ENCODE measurements around the gene MRPL30. TPM values are rescaled to one million over a fixed set of nuclear protein-coding genes. Genes with fewer than 3 reads are reported as not detected.
"Not testable (repeated sequence)": the region's sequence is repeated elsewhere in the genome, so short reads cannot be mapped to it uniquely, and the experiment has no call there.

MRPL30 gene
- total RNA-seq = 10 to 100 TPM; 12.5 to 23.0 (median 17.6) TPM

DNA sequence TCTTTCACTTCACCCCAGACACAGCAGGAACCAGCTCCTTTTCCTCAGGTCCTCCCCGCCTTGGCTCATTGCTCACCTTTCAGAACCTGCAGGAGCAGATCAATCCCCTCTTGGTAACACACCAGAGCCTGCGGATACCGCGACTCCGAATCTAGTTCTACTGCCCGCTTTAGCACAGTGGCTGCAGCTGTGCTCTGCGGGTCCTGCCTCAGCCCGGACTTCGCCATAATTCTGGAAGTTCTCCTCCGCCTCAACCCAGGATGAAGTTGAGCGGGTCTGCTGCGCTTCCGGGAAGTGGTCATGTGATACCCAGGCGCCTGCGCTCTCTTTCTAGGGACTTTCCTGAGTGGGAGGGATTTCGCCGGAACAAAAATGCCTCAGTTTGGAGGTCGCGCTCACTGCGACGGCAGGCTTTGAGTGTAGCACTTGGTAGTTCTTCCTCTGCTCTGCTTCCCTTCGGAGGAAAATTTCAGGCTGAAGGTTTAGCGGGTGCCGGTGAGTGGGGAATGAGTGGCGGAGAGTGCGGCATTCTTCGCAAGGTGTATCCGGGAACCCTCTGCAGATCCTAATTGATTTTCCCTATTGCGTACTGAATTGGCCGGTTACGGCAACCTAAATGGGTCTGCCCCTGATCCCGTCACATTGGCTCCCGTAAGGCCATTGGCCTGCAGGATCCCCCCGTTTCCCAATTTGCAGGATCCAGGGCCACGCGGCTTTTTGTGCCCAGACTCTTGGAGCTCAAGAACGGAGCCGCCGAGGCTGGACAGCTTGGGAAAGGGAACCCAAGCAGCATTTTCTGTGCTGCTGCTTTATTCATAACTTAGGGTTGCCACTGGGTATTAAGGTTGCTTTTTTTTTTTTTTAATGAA is at the start of gene MRPL30, which contains the start of gene MITD1:
MRPL30 (plus strand) TSS at position 430 of the 869 bp plus-strand sequence. CDS start 5,020 bp downstream, outside the sequence.
MITD1 (minus strand) TSS at position 304 of the 869 bp plus-strand sequence; CDS start at position 227, 77 bp downstream.
- intact Hi-C loops (cut with DNase I; ENCODE audit: low total_unique reads) (no loop called here), in situ Hi-C loops (cut with MboI; ENCODE audit: low pct_ligation_motif_present in 1 of 4, low pct_unique_long_range_greater_than_20kb in 1 of 4, low sequenced_read_pairs in 3 of 4) (loop anchor here (10.0 to 25.0 kb wide), 3 partner anchors 154 to 306 kb away; partner anchors contain the start of genes EIF5B (in 3 of the 4), REV1 (in 3 of the 4) and TXNDC9 (in 3 of the 4))
- TF ChIP-seq, protein P1, sequence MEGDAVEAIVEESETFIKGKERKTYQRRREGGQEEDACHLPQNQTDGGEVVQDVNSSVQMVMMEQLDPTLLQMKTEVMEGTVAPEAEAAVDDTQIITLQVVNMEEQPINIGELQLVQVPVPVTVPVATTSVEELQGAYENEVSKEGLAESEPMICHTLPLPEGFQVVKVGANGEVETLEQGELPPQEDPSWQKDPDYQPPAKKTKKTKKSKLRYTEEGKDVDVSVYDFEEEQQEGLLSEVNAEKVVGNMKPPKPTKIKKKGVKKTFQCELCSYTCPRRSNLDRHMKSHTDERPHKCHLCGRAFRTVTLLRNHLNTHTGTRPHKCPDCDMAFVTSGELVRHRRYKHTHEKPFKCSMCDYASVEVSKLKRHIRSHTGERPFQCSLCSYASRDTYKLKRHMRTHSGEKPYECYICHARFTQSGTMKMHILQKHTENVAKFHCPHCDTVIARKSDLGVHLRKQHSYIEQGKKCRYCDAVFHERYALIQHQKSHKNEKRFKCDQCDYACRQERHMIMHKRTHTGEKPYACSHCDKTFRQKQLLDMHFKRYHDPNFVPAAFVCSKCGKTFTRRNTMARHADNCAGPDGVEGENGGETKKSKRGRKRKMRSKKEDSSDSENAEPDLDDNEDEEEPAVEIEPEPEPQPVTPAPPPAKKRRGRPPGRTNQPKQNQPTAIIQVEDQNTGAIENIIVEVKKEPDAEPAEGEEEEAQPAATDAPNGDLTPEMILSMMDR (IDR thresholded peaks at IDR 0.05) = no peak
- TF ChIP-seq POLR2AphosphoS5 (IDR thresholded peaks at IDR 0.05) (peak; percentile 92 to 93 (median 93)), POLR2A (IDR thresholded peaks at IDR 0.05) (peak; percentile 87), EP300 (IDR thresholded peaks at IDR 0.05; ENCODE audit: low read depth) (no peak)
- 0 to 1% methylated on average over 23 to 39 of the region's 39 CpGs for WGBS, 2 donors (ENCODE audit: low coverage in 1 of 2)
- H3K9me3 ChIP-seq = no peaks in the 10 kb centered on the region
- H3K4me3 ChIP-seq = peak within 1 kb of the TSS; percentile 57 to 86 (median 67)
- peaks cover 18 to 39% (median 23%) of the 10 kb centered on the region in 4 donors for H3K4me1 ChIP-seq
- no peaks in the 10 kb centered on the region for H3K36me3 ChIP-seq
- peak; percentile 93 for DNase-seq
- H3K27me3 ChIP-seq = no peaks in the 10 kb centered on the region
- H3K27ac ChIP-seq = peak within 1 kb of the TSS; percentile 81 to 87 (median 84)

DNA sequence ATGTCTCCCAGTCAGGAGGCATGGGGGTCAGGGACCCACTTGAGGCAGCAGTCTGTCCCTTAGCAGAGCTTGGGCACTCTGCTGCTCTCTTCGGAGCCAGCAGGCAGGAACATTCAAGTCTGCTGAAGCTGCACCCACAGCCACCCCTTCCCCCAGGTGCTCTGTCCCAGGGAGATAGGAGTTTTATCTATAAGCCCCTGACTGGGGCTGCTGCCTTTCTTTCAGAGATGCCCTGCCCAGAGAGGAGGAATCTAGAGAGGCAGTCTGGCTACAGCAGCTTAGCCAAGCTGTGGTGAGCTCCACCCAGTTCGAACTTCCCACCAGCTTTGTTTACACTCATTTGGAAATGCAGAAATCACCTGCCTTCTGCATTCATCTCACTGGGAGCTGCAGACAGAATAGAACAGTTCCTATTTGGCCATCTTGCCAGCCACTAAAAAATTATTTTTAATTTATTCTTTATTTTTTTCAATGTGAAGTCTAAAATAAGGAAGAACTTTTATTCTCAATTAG is 45.9 kb upstream of the MRPL30 start:
- H3K9me3 ChIP-seq = peaks cover 32 to 34% of the 10 kb centered on the region in 2 donors
- H3K27me3 ChIP-seq; H3K27ac ChIP-seq; DNase-seq; H3K4me3 ChIP-seq; in situ Hi-C loops (cut with MboI; ENCODE audit: low pct_ligation_motif_present in 1 of 4, low pct_unique_long_range_greater_than_20kb in 1 of 4, low sequenced_read_pairs in 3 of 4); H3K36me3 ChIP-seq; H3K4me1 ChIP-seq; intact Hi-C loops (cut with DNase I; ENCODE audit: low total_unique reads): not testable (repeated sequence)
- 89% methylated on average over 2 of the region's 2 CpGs; no CpG with 5 or more reads in 1 of the 2 donors for WGBS, 2 donors (ENCODE audit: low coverage in 1 of 2)

DNA sequence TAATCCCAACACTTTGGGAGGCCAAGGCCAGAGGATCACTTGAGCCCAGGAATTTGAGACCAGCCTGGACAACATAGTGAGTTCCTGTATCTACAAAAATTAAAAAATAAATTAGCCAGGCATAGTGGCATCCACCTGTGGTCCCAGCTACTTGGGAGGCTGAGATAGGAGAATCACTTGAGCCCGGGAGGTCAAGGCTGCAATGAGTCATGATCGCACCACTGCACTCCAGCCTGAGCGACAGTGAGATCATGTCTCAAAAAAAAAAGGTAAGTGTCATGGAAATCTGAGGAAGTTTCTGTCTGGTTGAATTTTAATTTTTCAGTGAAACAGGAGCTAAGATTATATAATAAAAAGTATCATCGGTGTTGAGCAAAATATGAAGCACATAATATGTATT is 42.0 kb upstream of the MRPL30 start:
- 97 to 100% methylated on average over 3 to 4 of the region's 4 CpGs for WGBS, 2 donors (ENCODE audit: low coverage in 1 of 2)
- intact Hi-C loops (cut with DNase I; ENCODE audit: low total_unique reads) (no loop called here), in situ Hi-C loops (cut with MboI; ENCODE audit: low pct_ligation_motif_present in 1 of 4, low pct_unique_long_range_greater_than_20kb in 1 of 4, low sequenced_read_pairs in 3 of 4) (no loop called here)
- no peak for DNase-seq
- no peak overlapping the region for H3K4me3 ChIP-seq
- TF ChIP-seq POLR2A (IDR thresholded peaks at IDR 0.05) (no peak), POLR2AphosphoS5 (IDR thresholded peaks at IDR 0.05) (no peak), EP300 (IDR thresholded peaks at IDR 0.05; ENCODE audit: low read depth) (no peak)
- TF ChIP-seq, protein P1 (IDR thresholded peaks at IDR 0.05) = no peak
- H3K4me1 ChIP-seq = peaks cover 6 to 19% (median 12%) of the 10 kb centered on the region in 4 donors
- H3K27me3 ChIP-seq = no peaks in the 10 kb centered on the region
- no peak overlapping the region for H3K27ac ChIP-seq
- H3K36me3 ChIP-seq = peaks cover 0 to 5% (median 0%) of the 10 kb centered on the region in 4 donors
- H3K9me3 ChIP-seq = no peaks in the 10 kb centered on the region

DNA sequence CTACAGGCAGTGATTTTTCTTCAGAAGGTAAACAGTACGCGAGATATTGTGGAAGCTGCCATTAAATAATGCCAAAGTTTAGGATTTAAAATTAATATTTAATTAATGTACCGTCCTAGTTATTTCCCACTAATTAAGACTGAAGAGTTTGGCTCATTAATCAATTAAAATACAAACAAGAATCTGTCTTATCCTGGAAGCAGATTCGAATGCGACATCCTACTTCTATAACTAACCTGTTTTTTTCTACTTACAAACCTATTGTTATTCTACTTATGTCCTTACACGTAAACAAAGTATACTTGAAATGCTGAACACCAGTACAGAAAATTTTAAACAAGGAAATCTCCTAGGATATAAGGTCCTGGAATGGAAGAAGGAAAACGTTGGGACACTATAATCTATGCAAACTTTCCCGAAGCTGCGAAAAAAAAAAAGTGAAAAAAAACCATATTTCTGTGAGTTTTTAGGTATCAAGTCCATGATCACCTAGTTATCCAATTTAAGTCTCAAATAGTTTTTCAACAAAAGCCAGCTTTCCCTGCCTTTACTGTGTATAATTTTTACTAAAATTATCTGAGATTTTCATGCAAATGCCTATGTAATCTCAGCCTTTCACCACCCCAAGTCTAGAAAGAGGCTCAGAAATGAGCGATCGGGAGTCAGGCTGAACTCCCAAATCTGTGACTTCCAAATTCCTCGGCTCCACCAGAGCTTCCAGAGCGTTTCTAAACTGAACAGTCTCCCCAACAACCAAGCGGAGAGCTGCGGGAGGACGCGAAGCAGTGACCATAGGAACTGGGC is 40.7 kb upstream of the MRPL30 start:
- no peaks in the 10 kb centered on the region for H3K36me3 ChIP-seq
- peak overlapping the region; percentile 90 to 97 (median 96) for H3K27ac ChIP-seq
- no peaks in the 10 kb centered on the region for H3K9me3 ChIP-seq
- H3K4me1 ChIP-seq = peaks cover 6 to 19% (median 12%) of the 10 kb centered on the region in 4 donors
- DNase-seq = no peak
- peak overlapping the region; percentile 60 to 96 (median 82) for H3K4me3 ChIP-seq
- intact Hi-C loops (cut with DNase I; ENCODE audit: low total_unique reads) (no loop called here), in situ Hi-C loops (cut with MboI; ENCODE audit: low pct_ligation_motif_present in 1 of 4, low pct_unique_long_range_greater_than_20kb in 1 of 4, low sequenced_read_pairs in 3 of 4) (no loop called here)
- no peaks in the 10 kb centered on the region for H3K27me3 ChIP-seq
- WGBS, 2 donors (ENCODE audit: low coverage in 1 of 2) = 23 to 35% methylated on average over 9 to 17 of the region's 17 CpGs
- TF ChIP-seq POLR2AphosphoS5 (IDR thresholded peaks at IDR 0.05) = no peak
- TF ChIP-seq POLR2A (IDR thresholded peaks at IDR 0.05) = no peak
- TF ChIP-seq EP300 (IDR thresholded peaks at IDR 0.05; ENCODE audit: low read depth) = no peak
- TF ChIP-seq, protein P1 (IDR thresholded peaks at IDR 0.05) = no peak
